ENCODE data around the gene MAP1LC3C.
"Not testable (repeated sequence)": the region's sequence is repeated elsewhere in the genome, so short reads cannot be mapped to it uniquely, and the experiment has no call there.

Gene MAP1LC3C

GRCh38 chr1:241990040-241990439 lies 8.9 kb downstream of the MAP1LC3C start:
- DNase-seq, result no peak
- H3K27me3 Mint-ChIP-seq (ENCODE audit: low read depth, poor library complexity), result peaks cover 8% of the 10 kb centered on the region
- no peaks in the 10 kb centered on the region for H3K36me3 Mint-ChIP-seq (ENCODE audit: low read depth)
- no peak for TF ChIP-seq CTCF (IDR thresholded peaks at IDR 0.05)
- H3K4me3 Mint-ChIP-seq, result no peak overlapping the region
- no peaks in the 10 kb centered on the region for H3K9me3 Mint-ChIP-seq
- no peak overlapping the region for H3K27ac Mint-ChIP-seq
- H3K4me1 Mint-ChIP-seq, result peaks cover 35% of the 10 kb centered on the region

GRCh38 chr1:241988389-241988930 lies 10.4 kb downstream of the MAP1LC3C start:
- peak overlapping the region; percentile 90 for H3K27ac Mint-ChIP-seq
- H3K36me3 Mint-ChIP-seq (ENCODE audit: low read depth); H3K4me3 Mint-ChIP-seq; H3K9me3 Mint-ChIP-seq; DNase-seq; H3K27me3 Mint-ChIP-seq (ENCODE audit: low read depth, poor library complexity): not testable (repeated sequence)
- peaks cover 30% of the 10 kb centered on the region for H3K4me1 Mint-ChIP-seq

- Mint-ChIP-seq H3K9me3 (peaks cover 4% of the 10 kb centered on the region), H3K36me3 (ENCODE audit: low read depth) (no peaks in the 10 kb centered on the region), H3K4me1 (peaks cover 15% of the 10 kb centered on the region), H3K27ac (no peak overlapping the region), H3K4me3 (no peak overlapping the region), H3K27me3 (ENCODE audit: low read depth, poor library complexity) (no peaks in the 10 kb centered on the region)
- peak; percentile 58 for TF ChIP-seq CTCF (IDR thresholded peaks at IDR 0.05)
- DNase-seq, result peak; percentile 39
Observed at GRCh38 chr1:241985787-241986186, 13.1 kb downstream of the MAP1LC3C start.

GRCh38 chr1:241979926-241980325 lies 19.0 kb downstream of the MAP1LC3C start:
- peaks cover 5% of the 10 kb centered on the region for H3K36me3 Mint-ChIP-seq (ENCODE audit: low read depth)
- DNase-seq, result no peak
- H3K27me3 Mint-ChIP-seq (ENCODE audit: low read depth, poor library complexity), result no peaks in the 10 kb centered on the region
- H3K27ac Mint-ChIP-seq, result no peak overlapping the region
- TF ChIP-seq CTCF (IDR thresholded peaks at IDR 0.05), result no peak
- H3K4me3 Mint-ChIP-seq, result peak overlapping the region; percentile 36
- H3K9me3 Mint-ChIP-seq, result peaks cover 19% of the 10 kb centered on the region
- peaks cover 5% of the 10 kb centered on the region for H3K4me1 Mint-ChIP-seq

GRCh38 chr1:241979071-241979470 lies 19.8 kb downstream of the MAP1LC3C start:
- DNase-seq, result no peak
- peaks cover 5% of the 10 kb centered on the region for H3K36me3 Mint-ChIP-seq (ENCODE audit: low read depth)
- H3K9me3 Mint-ChIP-seq, result peaks cover 19% of the 10 kb centered on the region
- no peak overlapping the region for H3K27ac Mint-ChIP-seq
- H3K4me1 Mint-ChIP-seq, result peaks cover 5% of the 10 kb centered on the region
- no peak for TF ChIP-seq CTCF (IDR thresholded peaks at IDR 0.05)
- no peak overlapping the region for H3K4me3 Mint-ChIP-seq
- no peaks in the 10 kb centered on the region for H3K27me3 Mint-ChIP-seq (ENCODE audit: low read depth, poor library complexity)

GRCh38 chr1:241976229-241976628 lies 22.7 kb downstream of the MAP1LC3C start:
- no peak for TF ChIP-seq CTCF (IDR thresholded peaks at IDR 0.05)
- DNase-seq, result no peak
- Mint-ChIP-seq H3K4me3 (no peak overlapping the region), H3K27ac (no peak overlapping the region), H3K9me3 (peaks cover 19% of the 10 kb centered on the region), H3K36me3 (ENCODE audit: low read depth) (peaks cover 5% of the 10 kb centered on the region), H3K27me3 (ENCODE audit: low read depth, poor library complexity) (no peaks in the 10 kb centered on the region), H3K4me1 (peaks cover 13% of the 10 kb centered on the region)

Data from nephron progenitor cell (in vitro differentiated cells).